WTC11 (cell line): ENCODE results near the gene PKP4. TPM values are rescaled to one million over a fixed set of nuclear protein-coding genes. Genes with fewer than 3 reads are reported as not detected.
"Not testable (repeated sequence)": the region's sequence is repeated elsewhere in the genome, so short reads cannot be mapped to it uniquely, and the experiment has no call there.

Experiments
- ATAC-seq: fragments of 200-7000 bp; cut with Tn5 transposase; 2 replicates; pipeline ENCODE4 v1.10.0; 2021; ENCODE audit warnings: mild to moderate bottlenecking, moderate library complexity
- CTCF ChIA-PET: fragments of 300-600 bp; sonication (Branson Sonifier 250); formaldehyde crosslinking; loops from one replicate; lab custom pipeline; 2021; ENCODE audit warnings: antibody characterized with exemption; lab: Charles Lee
- POLR2A ChIA-PET: fragments of 350-600 bp; sonication (Branson Sonifier 250); formaldehyde crosslinking; loops from one replicate; lab custom pipeline; 2021; ENCODE audit warnings: antibody characterized with exemption; lab: Charles Lee
- DNase-seq: peaks from one replicate; pipeline ENCODE4 v3.0.0; 2021; ENCODE audit warnings: low spot score
- H3K27ac Mint-ChIP-seq: 2 replicates; pipeline ENCODE4 v1.8.0; 2021; ENCODE audit warnings: mixed read lengths
- H3K27me3 Mint-ChIP-seq: 2 replicates; pipeline ENCODE4 v1.8.0; 2021; ENCODE audit warnings: low read depth, mild to moderate bottlenecking, moderate library complexity, mixed read lengths
- H3K36me3 Mint-ChIP-seq: 2 replicates; pipeline ENCODE4 v1.8.0; 2021; ENCODE audit warnings: mixed read lengths
- H3K4me1 Mint-ChIP-seq: 2 replicates; pipeline ENCODE4 v1.8.0; 2022; ENCODE audit warnings: mixed read lengths
- H3K4me3 Mint-ChIP-seq: 2 replicates; pipeline ENCODE4 v1.8.0; 2021; ENCODE audit warnings: mild to moderate bottlenecking, moderate library complexity, mixed read lengths
- H3K9me3 Mint-ChIP-seq: 2 replicates; pipeline ENCODE4 v1.8.0; 2021; ENCODE audit warnings: mixed read lengths
- ATF1 ChIP-seq: sonication (generic); formaldehyde crosslinking; IDR thresholded peaks from 2 replicates; pipeline ENCODE4 v1.8.1; 2023; ENCODE audit warnings: mild to moderate bottlenecking, moderate library complexity, missing genetic modification reagents
- CBFB ChIP-seq: sonication (generic); formaldehyde crosslinking; IDR thresholded peaks from 2 replicates; pipeline ENCODE4 v1.8.1; 2022; ENCODE audit warnings: mild to moderate bottlenecking, low read depth, missing genetic modification reagents
- EMX1 ChIP-seq: fragments of 250-450 bp; sonication (Bioruptor Pico); IDR thresholded peaks from 2 replicates; pipeline ENCODE4 v1.8.0; 2021; ENCODE audit warnings: mild to moderate bottlenecking
- GABPB1 ChIP-seq: sonication (generic); formaldehyde crosslinking; IDR thresholded peaks from 2 replicates; pipeline ENCODE4 v1.8.1; 2023; ENCODE audit warnings: mild to moderate bottlenecking, missing genetic modification reagents
- GRHL2 ChIP-seq: fragments of 250-450 bp; sonication (Bioruptor Pico); IDR thresholded peaks from 2 replicates; pipeline ENCODE4 v1.8.0; 2022; ENCODE audit warnings: mild to moderate bottlenecking, moderate library complexity; ENCODE audit not compliant: insufficient replicate concordance, severe bottlenecking
- IRF2 ChIP-seq: sonication (generic); formaldehyde crosslinking; IDR thresholded peaks from 2 replicates; pipeline ENCODE4 v1.8.0; 2022; ENCODE audit warnings: low read depth, missing genetic modification reagents, borderline replicate concordance
- JAZF1 ChIP-seq: fragments of 250-450 bp; sonication (Bioruptor Pico); IDR thresholded peaks from 2 replicates; pipeline ENCODE4 v1.9.0; 2021; ENCODE audit warnings: moderate library complexity, mild to moderate bottlenecking, inconsistent platforms
- NFE2L1 ChIP-seq: sonication (generic); formaldehyde crosslinking; IDR thresholded peaks from 2 replicates; pipeline ENCODE4 v1.8.1; 2023; ENCODE audit warnings: missing genetic modification reagents
- NR3C1 ChIP-seq: sonication (generic); formaldehyde crosslinking; conservative IDR thresholded peaks from 2 replicates; pipeline ENCODE4 v1.8.1; 2023; ENCODE audit warnings: low read depth, mild to moderate bottlenecking, missing genetic modification reagents
- RORB ChIP-seq: fragments of 250-450 bp; sonication (Bioruptor Pico); IDR thresholded peaks from 2 replicates; pipeline ENCODE4 v1.9.0; 2021; ENCODE audit warnings: mild to moderate bottlenecking
- SMAD3 ChIP-seq: sonication (generic); formaldehyde crosslinking; IDR thresholded peaks from 2 replicates; pipeline ENCODE4 v1.8.0; 2022; ENCODE audit warnings: missing genetic modification reagents, mild to moderate bottlenecking, borderline replicate concordance
- SOX15 ChIP-seq: fragments of 250-450 bp; sonication (Bioruptor Pico); IDR thresholded peaks from 2 replicates; pipeline ENCODE4 v1.9.0; 2021; ENCODE audit warnings: mild to moderate bottlenecking
- ZNF121 ChIP-seq: sonication (generic); formaldehyde crosslinking; IDR thresholded peaks from 2 replicates; pipeline ENCODE4 v1.8.0; 2023; ENCODE audit warnings: missing genetic modification reagents
- ZNF396 ChIP-seq: fragments of 250-450 bp; sonication (Bioruptor Pico); IDR thresholded peaks from 2 replicates; pipeline ENCODE4 v1.8.0; 2021; ENCODE audit warnings: mild to moderate bottlenecking, moderate library complexity, borderline replicate concordance
- ZNF671 ChIP-seq: fragments of 250-450 bp; sonication (Bioruptor Pico); IDR thresholded peaks from 2 replicates; pipeline ENCODE4 v1.8.0; 2021; ENCODE audit warnings: mild to moderate bottlenecking
- total RNA-seq: library from RNA; stranded (reverse); gene quantifications from 3 replicates; pipeline ENCODE4 v1.2.3, GENCODE V29; 2021
- TF ChIP-seq, protein P1 (sequence below): sonication (generic); formaldehyde crosslinking; IDR thresholded peaks from 2 replicates; pipeline ENCODE4 v1.8.1; 2022; ENCODE audit warnings: low read depth, mild to moderate bottlenecking, moderate library complexity, missing genetic modification reagents, borderline replicate concordance
- TF ChIP-seq, protein P2 (sequence below): sonication (generic); formaldehyde crosslinking; IDR thresholded peaks from 2 replicates; pipeline ENCODE4 v1.8.0; 2022; ENCODE audit warnings: mild to moderate bottlenecking, missing genetic modification reagents
- TF ChIP-seq, protein P3 (sequence below): sonication (generic); formaldehyde crosslinking; IDR thresholded peaks from 2 replicates; pipeline ENCODE4 v1.8.1; 2022; ENCODE audit warnings: mild to moderate bottlenecking, missing genetic modification reagents, moderate library complexity, borderline replicate concordance
- TF ChIP-seq, protein P4 (sequence below): sonication (generic); formaldehyde crosslinking; IDR thresholded peaks from 2 replicates; pipeline ENCODE4 v1.8.1; 2023; ENCODE audit warnings: mild to moderate bottlenecking, missing genetic modification reagents, moderate library complexity
- TF ChIP-seq, protein P5 (sequence below): sonication (generic); formaldehyde crosslinking; IDR thresholded peaks from 2 replicates; pipeline ENCODE4 v1.8.1; 2023; ENCODE audit warnings: mild to moderate bottlenecking, missing genetic modification reagents, moderate library complexity

The PKP4 gene
- total RNA-seq, 1 experiment from 2014 or later = 78.9 TPM

DNA sequence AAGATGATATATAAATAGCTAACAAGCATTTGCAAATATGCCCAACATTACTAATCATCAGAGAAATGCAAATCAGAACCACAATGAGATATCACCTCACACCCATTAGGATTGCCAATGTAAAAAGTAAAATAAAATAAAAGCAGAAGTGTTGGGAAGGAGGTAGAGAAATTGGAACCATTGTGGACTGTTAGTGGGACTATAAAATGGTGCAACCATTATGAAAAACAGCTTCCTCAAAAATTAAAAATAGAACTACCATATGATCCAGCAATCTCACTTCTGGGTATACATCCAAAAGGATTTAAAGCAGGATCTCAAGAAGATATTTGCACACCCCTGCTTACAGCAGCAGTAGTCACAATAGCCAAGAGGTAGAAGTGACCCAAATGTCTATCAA, 238.6 kb downstream of the PKP4 start:
- Mint-ChIP-seq H3K9me3 (peaks cover 18% of the 10 kb centered on the region), H3K27ac (no peak overlapping the region), H3K27me3 (no peaks in the 10 kb centered on the region; the same call in 1 of the 2 replicates), H3K4me3 (no peak overlapping the region), H3K36me3 (peaks cover 13% of the 10 kb centered on the region), H3K4me1 (no peaks in the 10 kb centered on the region)
- ATAC-seq (no peak), DNase-seq (no peak)
- no peak for TF ChIP-seq RORB (CRISPR knock-in tag)
- TF ChIP-seq, protein P1, sequence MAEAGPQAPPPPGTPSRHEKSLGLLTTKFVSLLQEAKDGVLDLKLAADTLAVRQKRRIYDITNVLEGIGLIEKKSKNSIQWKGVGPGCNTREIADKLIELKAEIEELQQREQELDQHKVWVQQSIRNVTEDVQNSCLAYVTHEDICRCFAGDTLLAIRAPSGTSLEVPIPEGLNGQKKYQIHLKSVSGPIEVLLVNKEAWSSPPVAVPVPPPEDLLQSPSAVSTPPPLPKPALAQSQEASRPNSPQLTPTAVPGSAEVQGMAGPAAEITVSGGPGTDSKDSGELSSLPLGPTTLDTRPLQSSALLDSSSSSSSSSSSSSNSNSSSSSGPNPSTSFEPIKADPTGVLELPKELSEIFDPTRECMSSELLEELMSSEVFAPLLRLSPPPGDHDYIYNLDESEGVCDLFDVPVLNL (CRISPR knock-in tag) = no peak
- no peak for TF ChIP-seq GRHL2 (CRISPR knock-in tag)
- no peak for TF ChIP-seq NR3C1 (CRISPR knock-in tag)
- ChIA-PET POLR2A (no interaction called here), CTCF (interaction anchor here (1.2 to 1.4 kb wide), 2 partner anchors 29 to 59 kb away, joined by 3 to 4 read pairs; no protein-coding TSS in a partner anchor)

DNA sequence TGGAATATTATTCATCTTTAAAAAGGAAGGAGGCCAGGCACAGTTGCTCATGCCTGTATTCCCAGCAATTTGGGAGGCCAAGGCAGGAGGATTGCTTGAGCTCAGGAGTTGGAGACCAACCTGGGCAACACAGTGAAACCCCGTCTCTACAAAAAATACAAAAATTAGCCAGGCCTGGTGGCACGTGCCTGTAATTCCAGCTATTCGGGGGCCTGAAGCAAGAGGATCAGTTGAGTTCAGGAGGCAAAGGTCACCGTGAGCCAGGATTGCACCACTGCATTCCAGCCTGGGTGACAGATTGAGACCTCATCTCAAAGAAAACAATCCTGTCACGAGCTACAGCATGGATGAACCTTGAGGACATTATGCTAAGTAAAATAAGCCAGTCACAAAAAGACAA, 239.0 kb downstream of the PKP4 start:
- H3K27ac Mint-ChIP-seq, H3K4me3 Mint-ChIP-seq, H3K27me3 Mint-ChIP-seq, H3K4me1 Mint-ChIP-seq, ATAC-seq, DNase-seq, POLR2A ChIA-PET: not testable (repeated sequence)
- Mint-ChIP-seq H3K9me3 (peaks cover 18% of the 10 kb centered on the region), H3K36me3 (peaks cover 13% of the 10 kb centered on the region)
- CTCF ChIA-PET = interaction anchor here (1.2 to 1.4 kb wide), 2 partner anchors 29 to 58 kb away, joined by 3 to 4 read pairs; no protein-coding TSS in a partner anchor
- peak; percentile 95 for TF ChIP-seq GABPB1 (CRISPR knock-in tag)

DNA sequence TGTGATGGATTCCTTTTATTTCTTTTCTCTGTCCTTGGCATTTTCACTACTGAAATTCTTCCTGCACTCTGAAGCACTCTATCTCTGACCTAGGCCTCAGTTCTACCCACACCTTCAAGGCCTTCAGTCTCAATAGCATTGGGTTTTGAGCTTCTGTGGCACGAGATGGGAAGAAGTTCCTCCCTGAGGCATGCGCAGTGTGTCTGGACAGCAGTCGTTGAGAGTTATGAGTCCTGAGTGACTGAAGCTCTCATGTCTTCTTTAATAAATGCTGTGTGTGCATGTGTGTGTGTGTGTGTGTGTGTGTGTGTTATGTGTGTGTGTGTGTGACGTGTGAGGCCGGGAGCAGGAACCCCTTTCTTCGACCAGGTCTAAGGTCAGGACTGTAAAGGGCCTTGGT, 242.6 kb downstream of the PKP4 start:
- Mint-ChIP-seq H3K4me3 (no peak overlapping the region), H3K27me3 (no peaks in the 10 kb centered on the region), H3K9me3 (peaks cover 21% of the 10 kb centered on the region), H3K36me3 (peaks cover 13% of the 10 kb centered on the region), H3K4me1 (peaks cover 8% of the 10 kb centered on the region; the same call in 1 of the 2 replicates), H3K27ac (peak overlapping the region; percentile 21; the same call in 1 of the 2 replicates)
- no peak for ATAC-seq
- no peak for DNase-seq
- no peak for TF ChIP-seq CBFB
- TF ChIP-seq ZNF121 = no peak
- no peak for TF ChIP-seq ZNF396 (CRISPR knock-in tag)
- TF ChIP-seq, protein P2, sequence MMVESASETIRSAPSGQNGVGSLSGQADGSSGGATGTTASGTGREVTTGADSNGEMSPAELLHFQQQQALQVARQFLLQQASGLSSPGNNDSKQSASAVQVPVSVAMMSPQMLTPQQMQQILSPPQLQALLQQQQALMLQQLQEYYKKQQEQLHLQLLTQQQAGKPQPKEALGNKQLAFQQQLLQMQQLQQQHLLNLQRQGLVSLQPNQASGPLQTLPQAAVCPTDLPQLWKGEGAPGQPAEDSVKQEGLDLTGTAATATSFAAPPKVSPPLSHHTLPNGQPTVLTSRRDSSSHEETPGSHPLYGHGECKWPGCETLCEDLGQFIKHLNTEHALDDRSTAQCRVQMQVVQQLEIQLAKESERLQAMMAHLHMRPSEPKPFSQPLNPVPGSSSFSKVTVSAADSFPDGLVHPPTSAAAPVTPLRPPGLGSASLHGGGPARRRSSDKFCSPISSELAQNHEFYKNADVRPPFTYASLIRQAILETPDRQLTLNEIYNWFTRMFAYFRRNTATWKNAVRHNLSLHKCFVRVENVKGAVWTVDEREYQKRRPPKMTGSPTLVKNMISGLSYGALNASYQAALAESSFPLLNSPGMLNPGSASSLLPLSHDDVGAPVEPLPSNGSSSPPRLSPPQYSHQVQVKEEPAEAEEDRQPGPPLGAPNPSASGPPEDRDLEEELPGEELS = no peak
- TF ChIP-seq, protein P3, sequence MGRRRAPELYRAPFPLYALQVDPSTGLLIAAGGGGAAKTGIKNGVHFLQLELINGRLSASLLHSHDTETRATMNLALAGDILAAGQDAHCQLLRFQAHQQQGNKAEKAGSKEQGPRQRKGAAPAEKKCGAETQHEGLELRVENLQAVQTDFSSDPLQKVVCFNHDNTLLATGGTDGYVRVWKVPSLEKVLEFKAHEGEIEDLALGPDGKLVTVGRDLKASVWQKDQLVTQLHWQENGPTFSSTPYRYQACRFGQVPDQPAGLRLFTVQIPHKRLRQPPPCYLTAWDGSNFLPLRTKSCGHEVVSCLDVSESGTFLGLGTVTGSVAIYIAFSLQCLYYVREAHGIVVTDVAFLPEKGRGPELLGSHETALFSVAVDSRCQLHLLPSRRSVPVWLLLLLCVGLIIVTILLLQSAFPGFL (CRISPR knock-in tag) = no peak
- TF ChIP-seq ATF1 (CRISPR knock-in tag) = no peak
- no peak for TF ChIP-seq JAZF1 (CRISPR knock-in tag)
- TF ChIP-seq IRF2 (CRISPR knock-in tag) = no peak
- no peak for TF ChIP-seq ZNF671 (CRISPR knock-in tag)
- TF ChIP-seq, protein P4, sequence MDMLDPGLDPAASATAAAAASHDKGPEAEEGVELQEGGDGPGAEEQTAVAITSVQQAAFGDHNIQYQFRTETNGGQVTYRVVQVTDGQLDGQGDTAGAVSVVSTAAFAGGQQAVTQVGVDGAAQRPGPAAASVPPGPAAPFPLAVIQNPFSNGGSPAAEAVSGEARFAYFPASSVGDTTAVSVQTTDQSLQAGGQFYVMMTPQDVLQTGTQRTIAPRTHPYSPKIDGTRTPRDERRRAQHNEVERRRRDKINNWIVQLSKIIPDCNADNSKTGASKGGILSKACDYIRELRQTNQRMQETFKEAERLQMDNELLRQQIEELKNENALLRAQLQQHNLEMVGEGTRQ (CRISPR knock-in tag) = no peak
- TF ChIP-seq SOX15 (CRISPR knock-in tag) = no peak
- TF ChIP-seq NFE2L1 = no peak
- no peak for TF ChIP-seq EMX1 (CRISPR knock-in tag)
- TF ChIP-seq SMAD3 (CRISPR knock-in tag) = no peak
- TF ChIP-seq, protein P5, sequence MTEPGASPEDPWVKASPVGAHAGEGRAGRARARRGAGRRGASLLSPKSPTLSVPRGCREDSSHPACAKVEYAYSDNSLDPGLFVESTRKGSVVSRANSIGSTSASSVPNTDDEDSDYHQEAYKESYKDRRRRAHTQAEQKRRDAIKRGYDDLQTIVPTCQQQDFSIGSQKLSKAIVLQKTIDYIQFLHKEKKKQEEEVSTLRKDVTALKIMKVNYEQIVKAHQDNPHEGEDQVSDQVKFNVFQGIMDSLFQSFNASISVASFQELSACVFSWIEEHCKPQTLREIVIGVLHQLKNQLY (CRISPR knock-in tag) = no peak
- ChIA-PET CTCF (no interaction called here), POLR2A (no interaction called here)
